ENCODE measurements around the gene NDUFA7. TPM values are rescaled to one million over a fixed set of nuclear protein-coding genes. Genes with fewer than 3 reads are reported as not detected.
A peak's percentile ranks its signal among the peaks of the same experiment; 100 is the strongest.

Gene NDUFA7
- total and polyA plus RNA-seq, 2 of the 13 experiments (the other 11 are each of a cell fraction or from before 2014, with no cell fraction given) = 64.5 to 71.5 TPM

- Histone ChIP-seq H3K27me3 (ENCODE audit: control insufficient read depth in 1 of 2, insufficient read depth in 2 of 2, low read length in 2 of 2) (no peaks in the 10 kb centered on the region), H3K36me3 (replicated peaks in 1 of 2; ENCODE audit: control insufficient read depth in 1 of 2, insufficient read depth in 2 of 2, low read length in 2 of 2) (peaks cover 12 to 22% of the 10 kb centered on the region in 2 experiments; a peak in 4 of 5 replicates), H3K27ac (ENCODE audit: extremely low read length, insufficient read depth, low read length) (no peak overlapping the region), H4K20me1 (ENCODE audit: insufficient read depth, low read length) (no peaks in the 10 kb centered on the region), H3K4me2 (ENCODE audit: low read depth, low read length) (no peak overlapping the region), H3K4me1 (ENCODE audit: insufficient read depth, low read length) (peaks cover 39% of the 10 kb centered on the region), H3K4me3 (replicated peaks in 1 of 3; ENCODE audit: insufficient read depth in 1 of 3, low read depth in 2 of 3, low read length in 3 of 3) (no peak overlapping the region), H2AFZ (ENCODE audit: low read length) (no peak overlapping the region), H3K9me3 (ENCODE audit: low read length) (no peaks in the 10 kb centered on the region), H3K79me2 (ENCODE audit: insufficient read depth, low read length) (peaks cover 17% of the 10 kb centered on the region), H3K9ac (ENCODE audit: insufficient read depth, low read depth, low read length) (no peak overlapping the region)
- in situ Hi-C loops (cut with HindIII; ENCODE audit: extremely low pct_ligation_motif_present, low pct_unique_long_range_greater_than_20kb) (loop anchor here (5.0 kb wide), 1 partner anchor 43 kb away; no protein-coding TSS in a partner anchor), intact Hi-C loops (cut with micrococcal nuclease; ENCODE audit: unreplicated experiment) (no loop called here)
- WGBS (ENCODE audit: low lambda C conversion rate) = 90% methylated on average over 30 of the region's 33 CpGs
- TF ChIP-seq AGO2 (optimal IDR thresholded peaks at IDR 0.05; ENCODE audit: low read depth, low read length) = peak; percentile 78
- 0 out of 2 replicates have a peak, but pooled peaks have one; percentile 33 for TF ChIP-seq RBFOX2 (IDR thresholded peaks at IDR 0.05; ENCODE audit: low read depth, low read length)
- TF ChIP-seq RNF2 (conservative IDR thresholded peaks at IDR 0.05; ENCODE audit: low read depth) = no peak
- no peak for TF ChIP-seq ZHX2 (IDR thresholded peaks at IDR 0.05; ENCODE audit: low read depth)
- TF ChIP-seq ZHX2 (CRISPR knock-in tag; IDR thresholded peaks at IDR 0.05; ENCODE audit: borderline replicate concordance) = no peak
- CTCF ChIA-PET (ENCODE audit: low intra/inter-chr PET ratio, low total read pairs) = no interaction called here
- FAIRE-seq = no peak
- DNase-seq (ENCODE audit: low spot score) = no peak
- POLR2A ChIA-PET = interaction anchor here (5.8 kb wide), 1 partner anchor 15 kb away, joined by 39 read pairs; the partner anchor contains the start of genes NDUFA7 and RPS28
- BruUV-seq (replicated peaks) = no TSS peak
- no peak for ATAC-seq
Measured at GRCh38 chr19:8304841-8305621, 16.1 kb downstream of the NDUFA7 start.

All from HepG2 (cell line).